ENCODE measurements around the gene CCSER2. TPM values are rescaled to one million over a fixed set of nuclear protein-coding genes. Genes with fewer than 3 reads are reported as not detected.

CCSER2 gene
- total RNA-seq, 4 donors from 2014 or later: 26.4 to 48.3 (median 31.7) TPM

- 77 to 80% methylated on average over 1 of the region's 1 CpG for WGBS, 2 donors
- Histone ChIP-seq H3K9me3 (no peaks in the 10 kb centered on the region), H3K4me3 (no peak overlapping the region), H3K27ac (no peak overlapping the region), H3K4me1 (peaks cover 0 to 5% (median 0%) of the 10 kb centered on the region in 3 donors), H3K36me3 (no peaks in the 10 kb centered on the region), H3K27me3 (peaks cover 0 to 5% (median 0%) of the 10 kb centered on the region in 4 donors)
- no peak for DNase-seq
- TF ChIP-seq CTCF (IDR thresholded peaks at IDR 0.05) (no peak), POLR2A (IDR thresholded peaks at IDR 0.05) (no peak)
- intact Hi-C loops (cut with DNase I): no loop called here
These were observed 33.5 kb upstream of the CCSER2 start for GRCh38 chr10:84294766-84295447.

GRCh38 chr10:84296091-84296981, 32.1 kb upstream of the CCSER2 start:
- 62 to 66% methylated on average over 10 of the region's 10 CpGs for WGBS, 2 donors
- H3K27me3 ChIP-seq: peaks cover 0 to 8% (median 0%) of the 10 kb centered on the region in 4 donors
- peak overlapping the region in 1 of 4 donors; percentile 48 for H3K27ac ChIP-seq
- DNase-seq: no peak
- TF ChIP-seq CTCF (IDR thresholded peaks at IDR 0.05): no peak
- no peak for TF ChIP-seq POLR2A (IDR thresholded peaks at IDR 0.05)
- H3K4me3 ChIP-seq: no peak overlapping the region
- peaks cover 0 to 5% (median 0%) of the 10 kb centered on the region in 3 donors for H3K4me1 ChIP-seq
- no peaks in the 10 kb centered on the region for H3K9me3 ChIP-seq
- no peaks in the 10 kb centered on the region for H3K36me3 ChIP-seq
- intact Hi-C loops (cut with DNase I): no loop called here

GRCh38 chr10:84298057-84298456, 30.3 kb upstream of the CCSER2 start:
- no peaks in the 10 kb centered on the region for H3K9me3 ChIP-seq
- peaks cover 0 to 5% (median 0%) of the 10 kb centered on the region in 3 donors for H3K4me1 ChIP-seq
- H3K36me3 ChIP-seq: no peaks in the 10 kb centered on the region
- H3K27me3 ChIP-seq: peaks cover 0 to 14% (median 0%) of the 10 kb centered on the region in 4 donors
- WGBS, 2 donors: 80 to 88% methylated on average over 1 to 3 of the region's 3 CpGs
- intact Hi-C loops (cut with DNase I): no loop called here
- no peak overlapping the region for H3K4me3 ChIP-seq
- H3K27ac ChIP-seq: no peak overlapping the region
- no peak for DNase-seq
- no peak for TF ChIP-seq POLR2A (IDR thresholded peaks at IDR 0.05)
- TF ChIP-seq CTCF (IDR thresholded peaks at IDR 0.05): no peak

GRCh38 chr10:84302223-84302622, 26.2 kb upstream of the CCSER2 start:
- WGBS, 2 donors: 68 to 85% methylated on average over 2 of the region's 2 CpGs
- intact Hi-C loops (cut with DNase I): no loop called here
- Histone ChIP-seq H3K36me3 (no peaks in the 10 kb centered on the region), H3K27me3 (peaks cover 0 to 14% (median 0%) of the 10 kb centered on the region in 4 donors), H3K9me3 (no peaks in the 10 kb centered on the region), H3K4me1 (no peaks in the 10 kb centered on the region), H3K27ac (no peak overlapping the region), H3K4me3 (no peak overlapping the region)
- TF ChIP-seq POLR2A (IDR thresholded peaks at IDR 0.05) (no peak), CTCF (IDR thresholded peaks at IDR 0.05) (no peak)
- DNase-seq: no peak

Data from esophagus squamous epithelium (tissue), 5 donors.